C1 segment of cervical spinal cord (tissue), 14 donors: Measurements from ENCODE around the gene MYO18A.
"Not testable (repeated sequence)": the region's sequence is repeated elsewhere in the genome, so short reads cannot be mapped to it uniquely, and the experiment has no call there.

Source experiments
- DNase-seq, 14 donors: peaks; one replicate each; lab custom pipeline; 2025; lab: John Stamatoyannopoulos, UW

MYO18A gene

GRCh38 chr17:29180034-29180787, at the start of gene MYO18A:
TSS of gene MYO18A (minus strand) at chr17:29180398. CDS start at chr17:29166940, 13,458 bp downstream.
- peak in 13 of 14 donors; percentile 60 to 92 (median 78) for DNase-seq

GRCh38 chr17:29225396-29225795, 45.2 kb upstream of the MYO18A start:
- no peak for DNase-seq

- not testable (repeated sequence) for DNase-seq
These were observed 41.1 kb upstream of the MYO18A start for GRCh38 chr17:29221338-29221737.

- peak in 12 of 14 donors; percentile 47 to 86 (median 74) for DNase-seq
These were observed 39.3 kb upstream of the MYO18A start for GRCh38 chr17:29219378-29220047.

GRCh38 chr17:29216856-29217255, 36.7 kb upstream of the MYO18A start:
- DNase-seq = no peak

- DNase-seq = no peak
These were observed 36.0 kb upstream of the MYO18A start for GRCh38 chr17:29216181-29216580.

- DNase-seq = no peak
These were observed 35.5 kb upstream of the MYO18A start for GRCh38 chr17:29215717-29216116.

- no peak for DNase-seq
These were observed 35.0 kb upstream of the MYO18A start for GRCh38 chr17:29215174-29215573.

GRCh38 chr17:29214215-29215146, 34.3 kb upstream of the MYO18A start:
- peak in 1 of 14 donors; percentile 21 for DNase-seq

- DNase-seq = peak in 10 of 14 donors; percentile 23 to 79 (median 64)
These were observed 32.5 kb upstream of the MYO18A start for GRCh38 chr17:29212681-29213121.

GRCh38 chr17:29212094-29212631, 32.0 kb upstream of the MYO18A start:
- DNase-seq = peak in 2 of 14 donors; percentile 31 to 54

GRCh38 chr17:29210879-29211278, 30.7 kb upstream of the MYO18A start:
- DNase-seq = no peak

GRCh38 chr17:29209073-29209472, 28.9 kb upstream of the MYO18A start:
- peak in 1 of 14 donors; percentile 32 for DNase-seq

- DNase-seq = no peak
These were observed 27.8 kb upstream of the MYO18A start for GRCh38 chr17:29207975-29208374.

GRCh38 chr17:29205047-29205446, 24.8 kb upstream of the MYO18A start:
- no peak for DNase-seq

- not testable (repeated sequence) for DNase-seq
These were observed 24.0 kb upstream of the MYO18A start for GRCh38 chr17:29204068-29204804.

- peak in 1 of 14 donors; percentile 89 for DNase-seq
These were observed 17.5 kb upstream of the MYO18A start for GRCh38 chr17:29197516-29198272.

GRCh38 chr17:29196769-29197515, 16.7 kb upstream of the MYO18A start:
- DNase-seq = no peak

GRCh38 chr17:29195465-29196081, 15.4 kb upstream of the MYO18A start:
- DNase-seq = no peak
